HG03103 (cell line): ENCODE results near the gene NKG7.
"Not testable (repeated sequence)": the region's sequence is repeated elsewhere in the genome, so short reads cannot be mapped to it uniquely, and the experiment has no call there.

Source experiments
- ATAC-seq: cut with Tn5 transposase; IDR thresholded peaks from one replicate; pipeline ENCODE4 v1.9.1; 2021; ENCODE audit warnings: low read depth; ENCODE audit not compliant: unreplicated experiment

Gene NKG7

DNA sequence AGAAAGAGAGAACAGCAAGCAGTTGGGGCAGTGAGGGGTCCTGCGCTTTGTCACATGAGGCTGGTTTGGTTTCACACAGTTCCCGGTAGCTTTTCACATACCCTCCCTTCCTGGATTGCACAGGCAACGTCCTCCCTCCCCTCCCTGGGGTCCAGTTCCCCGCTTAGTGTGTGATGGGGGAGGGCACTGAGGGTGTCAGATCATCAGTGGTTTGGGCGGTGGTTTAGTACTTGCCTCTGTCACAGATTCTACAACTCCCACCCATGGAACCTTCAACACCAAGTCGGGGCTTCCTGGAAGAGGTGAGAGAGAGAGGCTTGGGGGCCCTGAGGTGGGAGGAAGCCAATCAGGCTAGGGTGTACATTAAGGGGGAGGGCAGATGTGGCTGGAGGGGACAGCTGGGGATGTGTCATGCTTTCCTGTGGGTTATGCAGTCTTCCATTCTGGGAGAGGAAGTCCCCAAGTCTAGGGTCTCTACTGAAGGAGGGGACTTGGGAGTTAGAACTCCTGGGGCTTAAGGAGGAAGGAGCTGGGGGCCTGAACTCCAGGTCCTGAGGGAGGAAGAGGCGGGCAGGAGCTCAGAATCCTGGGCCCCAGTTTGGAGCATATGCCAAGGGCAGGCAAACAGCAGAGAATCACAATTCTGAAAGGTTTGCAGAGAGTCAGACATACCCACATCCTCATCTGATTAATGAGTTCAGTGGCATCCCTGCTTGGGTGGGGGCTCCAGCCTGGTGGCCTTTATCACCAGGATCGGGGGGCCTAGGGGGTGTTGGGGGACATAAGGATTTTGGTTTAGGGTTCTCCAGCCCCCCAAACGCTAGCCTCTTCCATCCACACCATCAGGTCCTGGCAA is at the start of gene NKG7:
Gene NKG7, minus strand, starts transcription at position 6 of the 856 bp plus-strand sequence. CDS start 119 bp downstream, outside the sequence.
- peak; percentile 37 for ATAC-seq

DNA sequence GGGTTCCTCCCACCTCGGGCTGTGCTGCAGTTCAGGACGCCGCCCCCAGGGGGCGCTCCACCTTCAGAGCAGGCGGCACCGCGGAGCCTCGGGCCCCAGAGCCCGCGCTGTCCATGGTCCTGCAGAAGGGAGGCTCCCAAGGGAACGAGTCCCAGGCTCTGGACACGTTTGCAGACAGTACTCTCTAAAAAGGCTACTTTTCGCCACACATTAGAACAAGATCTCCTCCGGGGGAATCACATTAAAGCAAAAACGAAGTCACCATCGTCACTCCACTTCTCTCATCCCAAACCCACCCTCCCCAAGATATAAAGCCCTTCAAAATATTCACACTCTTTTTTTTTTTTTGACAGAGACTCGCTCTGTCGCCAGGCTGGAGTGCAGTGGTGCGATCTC is 49.6 kb upstream of the NKG7 start:
- no peak for ATAC-seq

- ATAC-seq: no peak
These were observed 49.0 kb upstream of the NKG7 start for GRCh38 chr19:51421229-51422052.

DNA sequence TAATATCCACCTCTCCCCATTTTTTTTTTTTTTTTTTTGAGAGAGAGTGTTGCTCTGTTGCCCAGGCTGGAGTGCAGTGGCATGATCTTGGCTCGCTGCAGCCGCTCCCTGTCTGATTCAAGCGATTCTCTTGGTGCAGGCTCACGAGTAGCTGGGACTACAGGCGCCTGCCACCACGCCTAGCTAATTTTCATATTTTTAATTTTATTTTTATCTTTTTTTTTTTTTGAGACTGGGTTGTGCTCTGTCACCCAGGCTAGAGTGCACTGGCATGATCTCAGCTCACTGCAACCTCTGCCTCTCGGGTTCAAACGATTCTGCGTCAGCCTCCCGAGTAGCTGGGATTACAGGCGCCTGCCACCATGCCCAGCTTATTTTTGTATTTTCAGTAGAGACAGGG is 48.1 kb upstream of the NKG7 start:
- ATAC-seq: not testable (repeated sequence)

DNA sequence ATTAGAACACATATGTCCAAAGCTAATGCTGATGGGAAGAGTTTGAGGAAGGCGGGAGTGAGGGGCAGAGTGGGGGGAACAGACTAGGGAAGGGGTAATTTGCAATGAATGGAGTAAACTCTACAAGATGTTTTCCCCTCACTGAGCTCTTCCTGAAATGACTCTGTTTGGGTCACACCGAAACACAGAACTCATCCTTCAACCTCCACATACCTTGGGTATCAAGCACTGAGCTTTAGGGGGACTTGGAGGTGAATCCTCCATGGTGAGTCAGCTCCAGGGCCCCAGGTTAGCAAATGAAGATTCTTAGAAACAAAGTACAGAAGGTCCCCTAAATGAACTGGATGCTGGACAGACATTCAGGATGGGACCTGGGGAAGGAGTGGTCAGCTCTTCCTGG is 46.3 kb upstream of the NKG7 start:
- no peak for ATAC-seq

DNA sequence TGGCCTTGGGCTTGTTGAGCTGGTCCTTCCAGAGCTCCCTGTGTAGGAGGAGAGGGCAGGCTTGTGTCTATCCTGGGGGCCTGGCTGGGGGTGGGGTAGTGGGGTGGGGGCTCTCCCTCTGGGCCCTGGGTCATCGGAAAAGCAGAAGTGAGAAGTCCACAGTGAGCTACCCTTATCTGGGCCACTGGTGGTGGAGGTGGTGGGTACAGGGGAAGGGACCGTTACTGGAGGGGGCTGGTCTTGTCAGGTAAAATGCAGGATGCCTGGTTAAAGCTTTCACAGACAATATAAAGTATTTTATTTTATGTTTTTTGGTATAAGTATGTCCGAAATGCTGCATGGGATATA is 45.3 kb upstream of the NKG7 start:
- no peak for ATAC-seq

GRCh38 chr19:51417107-51417809 is 44.8 kb upstream of the NKG7 start, which contains the start of gene SIGLEC10:
Gene SIGLEC10, minus strand, starts transcription at chr19:51417642. Its CDS starts 61 bp downstream, at chr19:51417581.
- no peak for ATAC-seq

DNA sequence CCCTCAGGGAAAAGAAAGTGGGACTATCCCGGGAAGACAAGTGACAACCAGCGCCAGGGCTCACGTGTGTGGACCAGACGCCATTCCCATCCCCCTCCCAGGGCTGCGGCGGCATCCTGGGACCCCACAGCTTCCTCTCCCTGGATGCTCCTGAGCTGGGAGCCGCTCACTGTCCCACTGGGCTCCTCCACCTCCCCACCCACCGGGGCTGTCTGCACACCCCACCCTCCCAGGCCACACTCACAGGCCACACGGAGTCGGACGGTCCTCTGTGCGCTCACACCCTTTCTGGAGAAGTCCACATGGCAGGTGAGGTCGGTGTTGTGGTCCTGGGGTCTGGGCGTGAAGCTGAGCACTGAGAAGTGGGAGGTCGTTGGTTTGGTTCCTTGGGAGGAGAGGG is 44.0 kb upstream of the NKG7 start:
- not testable (repeated sequence) for ATAC-seq

DNA sequence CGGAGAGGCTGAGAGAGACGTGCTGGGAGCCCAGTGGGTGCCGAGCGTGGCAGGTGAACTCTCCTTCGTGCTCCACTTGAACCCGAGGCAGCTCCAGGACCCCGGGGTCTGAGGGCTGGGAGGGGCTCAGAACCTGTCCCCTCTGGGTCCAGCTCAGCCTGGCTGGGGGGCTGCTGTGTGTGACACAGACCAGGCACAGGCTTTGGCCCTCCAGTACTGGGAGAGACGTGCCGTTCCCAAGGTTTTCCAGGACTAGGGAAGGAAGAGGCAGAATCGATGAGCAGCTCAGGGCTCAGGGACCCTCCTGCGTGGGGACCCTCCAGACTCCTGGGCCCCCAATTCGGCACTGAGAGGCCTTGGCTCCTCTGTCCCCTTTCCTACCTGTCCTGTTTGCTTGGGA is 42.7 kb upstream of the NKG7 start:
- ATAC-seq: no peak

DNA sequence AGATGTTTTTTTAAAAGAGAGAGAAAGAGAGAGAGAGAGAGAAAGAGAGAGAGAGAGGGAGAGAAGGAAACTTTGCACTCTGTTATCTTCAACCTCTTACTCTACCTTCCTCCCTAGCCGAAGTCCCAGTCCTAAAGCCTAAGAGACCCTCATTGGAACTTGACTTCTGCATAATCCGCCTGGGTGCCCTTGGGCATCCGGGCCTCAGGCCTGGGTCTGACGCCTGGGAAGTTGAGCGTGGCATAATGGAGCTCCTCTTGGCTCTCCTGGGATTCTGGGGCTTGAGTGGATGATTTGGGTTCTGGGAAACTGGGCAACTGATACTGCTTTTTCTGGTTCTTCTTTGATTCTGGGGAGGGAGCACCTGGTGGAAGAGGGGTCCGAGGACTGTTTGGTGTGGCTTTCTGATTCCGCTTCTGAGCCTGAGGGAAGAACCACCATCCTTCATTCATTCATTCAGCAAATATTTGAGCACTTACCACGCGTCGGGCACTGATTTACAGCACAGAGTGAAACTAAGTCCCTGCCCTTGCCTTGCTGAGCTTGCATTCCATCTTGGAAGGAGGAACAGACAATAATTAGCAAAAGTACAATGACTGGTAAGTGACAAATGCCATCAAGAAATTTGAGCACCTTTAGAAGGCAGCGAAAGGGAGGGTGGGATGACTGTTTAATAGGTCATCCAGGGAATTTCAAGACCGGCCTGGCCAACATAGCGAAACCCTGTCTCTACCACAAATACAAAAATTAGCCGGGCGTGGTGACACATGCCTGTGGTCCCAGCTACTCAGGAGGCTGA is 38.7 kb upstream of the NKG7 start:
- ATAC-seq: no peak

GRCh38 chr19:51407511-51408131 is 35.2 kb upstream of the NKG7 start:
- no peak for ATAC-seq

- ATAC-seq: no peak
These were observed 29.7 kb upstream of the NKG7 start for GRCh38 chr19:51402117-51402516.

DNA sequence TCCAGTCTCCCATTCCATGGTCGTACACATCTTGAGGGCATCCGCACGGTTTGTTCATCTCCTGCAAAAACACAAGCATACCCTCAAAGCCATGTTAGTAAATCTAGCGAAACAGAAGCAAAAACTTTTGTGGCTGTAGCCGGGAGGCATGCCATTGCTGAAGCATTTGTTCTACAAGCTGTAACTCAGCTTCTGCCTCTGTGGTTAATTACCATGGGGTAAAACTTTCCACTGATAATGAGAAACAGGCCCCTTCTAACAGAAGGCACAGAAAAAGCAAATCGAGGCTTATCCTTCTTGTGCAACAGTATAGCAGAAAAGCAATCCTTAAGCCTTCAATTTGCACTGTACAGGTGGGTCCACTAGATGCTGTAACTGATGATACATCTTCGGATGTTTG is 27.5 kb upstream of the NKG7 start:
- ATAC-seq: not testable (repeated sequence)

DNA sequence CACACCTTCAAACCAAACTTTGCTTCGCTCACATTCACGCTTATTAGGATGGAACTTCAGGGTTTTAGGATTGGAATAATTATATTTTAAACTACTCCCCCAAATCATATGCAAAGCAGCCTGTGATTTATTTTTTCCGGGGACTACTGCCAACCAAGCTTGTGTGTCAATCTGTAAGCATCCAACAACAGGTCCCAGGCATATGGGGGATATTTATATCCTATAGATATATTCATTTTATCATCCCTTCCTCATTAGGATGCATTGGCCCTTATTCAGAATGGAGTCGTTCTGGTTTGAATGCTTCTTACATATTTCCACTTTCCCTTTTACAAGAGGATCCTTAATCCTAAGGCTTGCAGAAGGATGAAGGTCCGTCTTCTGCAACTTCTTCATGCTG is 26.8 kb upstream of the NKG7 start:
- ATAC-seq: no peak

GRCh38 chr19:51398096-51398704 is 25.7 kb upstream of the NKG7 start:
- no peak for ATAC-seq

DNA sequence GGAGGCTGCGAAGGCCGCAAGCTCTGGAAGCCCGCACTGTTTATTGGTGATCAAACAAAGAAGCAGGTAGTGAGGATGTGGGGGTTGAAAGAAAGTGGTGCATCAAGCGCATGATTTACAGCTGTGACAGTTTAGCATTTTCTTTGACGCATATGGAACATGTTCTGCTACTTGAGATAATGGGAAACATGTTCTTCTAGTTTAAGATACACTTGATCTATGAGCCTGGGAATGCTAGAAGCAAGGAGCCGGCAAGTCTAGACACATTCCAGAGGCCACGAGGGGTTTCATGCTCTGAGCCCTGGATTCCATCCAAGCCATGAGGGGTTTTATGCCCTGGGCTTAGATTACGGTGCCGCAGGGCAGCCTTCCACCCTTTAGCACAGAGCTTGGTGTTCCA is 25.0 kb upstream of the NKG7 start:
- not testable (repeated sequence) for ATAC-seq

DNA sequence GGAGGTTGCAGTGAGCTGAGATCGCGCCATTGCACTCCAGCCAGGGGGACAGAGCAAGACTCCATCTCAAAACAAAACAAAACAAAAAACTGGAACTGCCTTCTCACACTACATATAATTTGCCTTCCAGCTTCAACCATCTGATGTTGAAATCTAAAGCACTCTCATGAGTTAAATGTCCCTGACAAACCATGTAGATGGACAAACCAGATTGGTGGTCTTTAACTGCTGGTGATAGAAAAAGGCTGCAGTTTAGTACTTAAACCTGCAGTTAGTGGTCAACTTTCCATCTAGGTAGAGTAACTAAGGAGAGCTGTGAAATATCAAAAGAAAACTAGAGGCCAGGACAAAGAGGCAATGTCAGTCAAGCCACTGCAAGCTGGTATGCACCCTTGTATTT is 23.7 kb upstream of the NKG7 start:
- no peak for ATAC-seq

- ATAC-seq: peak; percentile 73
These were observed 21.8 kb upstream of the NKG7 start for GRCh38 chr19:51394050-51394836.

GRCh38 chr19:51392701-51393100 is 20.2 kb upstream of the NKG7 start:
- ATAC-seq: no peak
